Esophagus muscularis mucosa (tissue), 4 donors: ENCODE data around the gene RUNDC1.

Experiments
- EP300 ChIP-seq: sonication (generic); formaldehyde crosslinking; IDR thresholded peaks from one replicate; pipeline ENCODE4 v1.6.1; 2017; ENCODE audit warnings: antibody characterized with exemption
- POLR2A ChIP-seq: fragments of 450-650 bp; IDR thresholded peaks from one replicate; pipeline ENCODE4 v1.6.1; 2017; ENCODE audit warnings: antibody characterized with exemption, moderate library complexity, mild to moderate bottlenecking, low read depth
- POLR2AphosphoS5 ChIP-seq, 2 donors: sonication (generic); formaldehyde crosslinking; IDR thresholded peaks; one replicate each; pipeline ENCODE4 v1.6.1; 2017; ENCODE audit warnings: antibody characterized with exemption in 2 of 2
- TF ChIP-seq, protein P1 (sequence below), 3 experiments: fragments of 200-600 bp in 2 of 3; fragments of 450-650 bp in 1 of 3; sonication (generic) in 2 of 3; IDR thresholded peaks; one replicate each; pipeline ENCODE4 v1.5.1; 2017 to 2019; ENCODE audit warnings: antibody characterized with exemption in 3 of 3, mild to moderate bottlenecking in 2 of 3, moderate library complexity in 1 of 3

DNA sequence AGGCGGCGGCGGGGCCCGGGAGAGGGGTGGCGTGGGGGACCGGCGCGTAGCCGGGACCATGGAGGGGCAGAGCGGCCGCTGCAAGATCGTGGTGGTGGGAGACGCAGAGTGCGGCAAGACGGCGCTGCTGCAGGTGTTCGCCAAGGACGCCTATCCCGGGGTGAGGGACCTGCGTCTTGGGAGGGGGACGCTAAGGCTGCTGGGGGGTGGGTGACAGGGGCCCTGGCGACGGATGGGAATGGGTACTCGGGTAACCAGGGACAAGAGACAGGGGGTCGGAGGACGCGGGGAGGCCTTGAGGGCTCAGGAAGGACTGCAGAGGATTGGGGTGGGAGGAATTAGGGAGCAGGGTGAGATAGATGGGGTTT, 44.9 kb downstream of the RUNDC1 start:
- TF ChIP-seq POLR2A (no peak), POLR2AphosphoS5 (IDR thresholded peaks at IDR 0.05) (no peak), EP300 (no peak)
- TF ChIP-seq, protein P1, sequence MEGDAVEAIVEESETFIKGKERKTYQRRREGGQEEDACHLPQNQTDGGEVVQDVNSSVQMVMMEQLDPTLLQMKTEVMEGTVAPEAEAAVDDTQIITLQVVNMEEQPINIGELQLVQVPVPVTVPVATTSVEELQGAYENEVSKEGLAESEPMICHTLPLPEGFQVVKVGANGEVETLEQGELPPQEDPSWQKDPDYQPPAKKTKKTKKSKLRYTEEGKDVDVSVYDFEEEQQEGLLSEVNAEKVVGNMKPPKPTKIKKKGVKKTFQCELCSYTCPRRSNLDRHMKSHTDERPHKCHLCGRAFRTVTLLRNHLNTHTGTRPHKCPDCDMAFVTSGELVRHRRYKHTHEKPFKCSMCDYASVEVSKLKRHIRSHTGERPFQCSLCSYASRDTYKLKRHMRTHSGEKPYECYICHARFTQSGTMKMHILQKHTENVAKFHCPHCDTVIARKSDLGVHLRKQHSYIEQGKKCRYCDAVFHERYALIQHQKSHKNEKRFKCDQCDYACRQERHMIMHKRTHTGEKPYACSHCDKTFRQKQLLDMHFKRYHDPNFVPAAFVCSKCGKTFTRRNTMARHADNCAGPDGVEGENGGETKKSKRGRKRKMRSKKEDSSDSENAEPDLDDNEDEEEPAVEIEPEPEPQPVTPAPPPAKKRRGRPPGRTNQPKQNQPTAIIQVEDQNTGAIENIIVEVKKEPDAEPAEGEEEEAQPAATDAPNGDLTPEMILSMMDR (IDR thresholded peaks at IDR 0.05) = no peak
